GM12878 (cell line): ENCODE data around the gene ZFR. TPM values are rescaled to one million over a fixed set of nuclear protein-coding genes. Genes with fewer than 3 reads are reported as not detected.

ENCODE experiments used
- ATAC-seq: fragments of 200-7000 bp; cut with Tn5 transposase; 3 replicates; pipeline ENCODE4 v1.9.1; 2020; ENCODE audit warnings: mild to moderate bottlenecking, moderate library complexity
- BruUV-seq: library from RNA; stranded (reverse); fragments of 400-500 nt; replicated peaks from 2 replicates; lab custom pipeline; 2021; lab: Mats Ljungman, UMichigan
- CTCF ChIA-PET: fragments of 300-600 bp; sonication (Branson Sonifier 250); formaldehyde crosslinking; extraction: SDS; loops from one replicate; lab custom pipeline; 2021; ENCODE audit warnings: inconsistent platforms; lab: Yijun Ruan, JAX
- POLR2A ChIA-PET: fragments of 350-600 bp; formaldehyde crosslinking; extraction: SDS; loops from one replicate; lab custom pipeline; 2021; ENCODE audit warnings: inconsistent platforms; lab: Charles Lee
- RAD21 ChIA-PET: fragments of 300-600 bp; sonication (Branson Sonifier 250); formaldehyde crosslinking; loops from one replicate; lab custom pipeline; 2023; ENCODE audit warnings: antibody characterized with exemption; ENCODE audit not compliant: unreplicated experiment; lab: Charles Lee
- SMC1A ChIA-PET: fragments of 300-600 bp; sonication (Branson Sonifier 250); formaldehyde crosslinking; loops from one replicate; lab custom pipeline; 2023; ENCODE audit not compliant: unreplicated experiment, uncharacterized antibody; lab: Charles Lee
- DNase-seq: peaks from one replicate; pipeline ENCODE4 v3.0.0-alpha.2; 2011; ENCODE audit warnings: low read depth, low spot score
- FAIRE-seq: peaks from 3 replicates; lab custom pipeline; 2011; peaks lifted over from hg19 to GRCh38; lab: Jason Lieb, UNC
- H2AFZ ChIP-seq: 2 replicates; pipeline ENCODE4 v1.6.0; 2011; ENCODE audit warnings: low read depth, low read length, control low read depth; ENCODE audit not compliant: control insufficient read depth
- H3K27ac ChIP-seq: 2 replicates; pipeline ENCODE4 v1.5.1; 2011; ENCODE audit warnings: control low read depth; ENCODE audit not compliant: control insufficient read depth, insufficient read depth
- H3K27me3 ChIP-seq, 2 experiments: replicated peaks in 1 of 2; 2 replicates each; pipeline versions ENCODE4 v1.6.0 to v1.6.1; 2011; ENCODE audit warnings: low read length in 1 of 2; ENCODE audit not compliant: control insufficient read depth in 2 of 2, insufficient read depth in 2 of 2
- H3K36me3 ChIP-seq, 2 experiments: 2 replicates each; pipeline ENCODE4 v1.5.1; 2011; ENCODE audit warnings: low read length in 1 of 2; ENCODE audit not compliant: control insufficient read depth in 2 of 2, insufficient read depth in 2 of 2
- H3K4me1 ChIP-seq: 2 replicates; pipeline ENCODE4 v1.6.1; 2011; ENCODE audit warnings: mild to moderate bottlenecking, low read length, moderate library complexity, mixed read lengths; ENCODE audit not compliant: control insufficient read depth, insufficient read depth
- H3K4me2 ChIP-seq: 2 replicates; pipeline ENCODE4 v1.6.0; 2011; ENCODE audit warnings: control low read depth; ENCODE audit not compliant: control insufficient read depth, insufficient read depth
- H3K4me3 ChIP-seq: fragments of 200-600 bp; sonication (generic); 2 replicates; pipeline ENCODE4 v1.5.1; 2016
- H3K79me2 ChIP-seq: 2 replicates; pipeline ENCODE4 v1.6.0; 2011; ENCODE audit warnings: low read length; ENCODE audit not compliant: control insufficient read depth, insufficient read depth
- H3K9ac ChIP-seq: 2 replicates; pipeline ENCODE4 v1.8.0; 2011; ENCODE audit warnings: low read length, control low read depth, mixed read lengths; ENCODE audit not compliant: control insufficient read depth, insufficient read depth
- H3K9me3 ChIP-seq: replicated peaks from 3 replicates; pipeline ENCODE4 v1.5.1; 2011; ENCODE audit warnings: mild to moderate bottlenecking, low read length; ENCODE audit not compliant: control insufficient read depth, insufficient read depth
- H4K20me1 ChIP-seq: 2 replicates; pipeline ENCODE4 v1.6.0; 2011; ENCODE audit not compliant: control insufficient read depth, insufficient read depth
- CUX1 ChIP-seq: IDR thresholded peaks from 2 replicates; pipeline ENCODE4 v1.6.1; 2012; ENCODE audit warnings: improper control_type of control experiment, low read depth, low read length; ENCODE audit not compliant: insufficient replicate concordance
- KAT2A ChIP-seq: conservative IDR thresholded peaks from 2 replicates; pipeline ENCODE4 v1.6.1; 2011; ENCODE audit warnings: low read depth, low read length; ENCODE audit not compliant: control insufficient read depth
- KDM1A ChIP-seq: fragments of 200-600 bp; sonication (generic); IDR thresholded peaks from 2 replicates; pipeline ENCODE4 v1.6.1; 2016; ENCODE audit warnings: borderline replicate concordance
- LARP7 ChIP-seq: fragments of 450-650 bp; IDR thresholded peaks from 2 replicates; pipeline ENCODE4 v1.6.1; 2017; ENCODE audit warnings: mild to moderate bottlenecking
- ZBTB11 ChIP-seq: fragments of 450-650 bp; formaldehyde crosslinking; IDR thresholded peaks from 2 replicates; pipeline ENCODE4 v1.5.0; 2022; ENCODE audit warnings: mild to moderate bottlenecking, missing genetic modification characterization
- ZNF274 ChIP-seq: IDR thresholded peaks from one replicate; pipeline ENCODE4 v1.8.0; 2011; ENCODE audit not compliant: insufficient read length, insufficient read depth
- ZZZ3 ChIP-seq: IDR thresholded peaks from 2 replicates; pipeline ENCODE4 v1.6.1; 2011; ENCODE audit warnings: low read depth; ENCODE audit not compliant: control insufficient read depth, insufficient read length
- WGBS: methylation state at CpG from one replicate; pipeline ENCODE4 v1.1.6; 2016; ENCODE audit warnings: low lambda C conversion rate; ENCODE audit not compliant: insufficient replicate concordance, insufficient coverage; ENCODE audit errors: missing lambda C conversion rate; 5-methylcytosine and 5-hydroxymethylcytosine counted together
- in situ Hi-C: fragments of 300-500 bp; cut with MboI; formaldehyde crosslinking; loops from 9 replicates; pipeline ENCODE4 v1.14.3; 2018; ENCODE audit warnings: mixed read lengths
- intact Hi-C: fragments of 100-400 bp; cut with micrococcal nuclease; formaldehyde crosslinking; loops from one replicate; pipeline ENCODE4 v1.14.2; 2022; ENCODE audit not compliant: unreplicated experiment
- polyA plus RNA-seq, 11 experiments: library from polyadenylated mRNA; depleted of rRNA in 4 of 11; unstranded in 6 of 11; stranded (reverse) in 5 of 11; fragments of >200 nt; fragmentation: Nextera tagmentation in 4 of 11; fragmentation: Illumina TruSeq in 1 of 11; extraction: Ambion mirVana in 4 of 11; extraction: Trizol in 1 of 11; gene quantifications; 1 replicate in 1 of 11; 2 replicates in 10 of 11; pipeline versions ENCODE4 v1.2.1 to v1.2.3, GENCODE V29; 2011 to 2016; ENCODE audit warnings: inconsistent platforms in 2 of 11, missing spikeins in 2 of 11, low read depth in 1 of 11
- total RNA-seq, 4 experiments: library from RNA; depleted of rRNA in 3 of 4; stranded (reverse); fragments of >200 nt in 3 of 4; fragmentation: Illumina TruSeq in 1 of 4; extraction: Trizol in 1 of 4; gene quantifications; 2 replicates each; pipeline versions ENCODE4 v1.2.1 to v1.2.3, GENCODE V29; 2013 to 2021

Gene ZFR
- total and polyA plus RNA-seq, 10 of the 15 experiments (the other 5 are each of a cell fraction or from before 2014, with no cell fraction given): 33.7 to 90.6 (median 72.9) TPM

GRCh38 chr5:32462618-32463017, 18.1 kb upstream of the ZFR start:
- ChIA-PET POLR2A (no interaction called here), RAD21 (no interaction called here), CTCF (interaction anchor here (0.5 to 1.0 kb wide), 2 partner anchors 9 to 128 kb away, joined by 3 to 4 read pairs; no protein-coding TSS in a partner anchor), SMC1A (no interaction called here)
- Histone ChIP-seq H3K27me3 (no peaks in the 10 kb centered on the region), H3K27ac (no peak overlapping the region), H3K4me2 (no peak overlapping the region), H3K4me3 (no peak overlapping the region), H3K9ac (no peak overlapping the region), H3K36me3 (no peaks in the 10 kb centered on the region), H2AFZ (no peak overlapping the region), H3K79me2 (no peaks in the 10 kb centered on the region), H3K9me3 (no peaks in the 10 kb centered on the region; the same call in 2 of the 3 replicates), H4K20me1 (no peaks in the 10 kb centered on the region), H3K4me1 (no peaks in the 10 kb centered on the region)
- BruUV-seq: no TSS peak
- WGBS: 45% methylated on average over 1 of the region's 1 CpG
- in situ Hi-C loops (loop anchor here (25.0 kb wide), 1 partner anchor 475 kb away; no protein-coding TSS in a partner anchor), intact Hi-C loops (no loop called here)
- no peak for FAIRE-seq
- no peak for DNase-seq
- no peak for ATAC-seq
- TF ChIP-seq LARP7: no peak
- no peak for TF ChIP-seq ZBTB11
- no peak for TF ChIP-seq KAT2A
- TF ChIP-seq ZNF274: no peak
- TF ChIP-seq KDM1A: no peak
- TF ChIP-seq ZZZ3: no peak
- TF ChIP-seq CUX1: no peak
